PFSK-1 (cell line): ENCODE results near the gene TRPV5.

ENCODE experiments used
- FOXP2 ChIP-seq: optimal IDR thresholded peaks from 2 replicates; pipeline ENCODE3; 2011; ENCODE audit warnings: borderline replicate concordance, control low read depth, inconsistent platforms; ENCODE audit not compliant: insufficient read depth; ENCODE audit errors: extremely low read length, extremely low read depth
- POLR2AphosphoS5 ChIP-seq: IDR thresholded peaks from 2 replicates; pipeline ENCODE4 v1.6.1; 2012; ENCODE audit warnings: low read depth, mild to moderate bottlenecking, control low read depth, low read length, moderate library complexity
- SIN3A ChIP-seq: IDR thresholded peaks from 2 replicates; pipeline ENCODE4 v1.6.1; 2012; ENCODE audit warnings: mild to moderate bottlenecking, low read length, moderate library complexity, borderline replicate concordance; ENCODE audit not compliant: insufficient read depth
- TAF1 ChIP-seq: IDR thresholded peaks from 2 replicates; pipeline ENCODE4 v1.6.1; 2012; ENCODE audit warnings: low read length, control low read depth, borderline replicate concordance; ENCODE audit not compliant: insufficient read depth
- TF ChIP-seq, protein P1 (sequence below), 2 experiments: IDR thresholded peaks; 2 replicates each; pipeline versions ENCODE4 v1.6.1 to v1.8.0; 2011 to 2012; ENCODE audit warnings: low read depth in 2 of 2, low read length in 2 of 2, control low read depth in 1 of 2, inconsistent platforms in 1 of 2, mild to moderate bottlenecking in 1 of 2, moderate library complexity in 1 of 2; ENCODE audit not compliant: insufficient read depth in 1 of 2

TRPV5 gene

GRCh38 chr7:142932386-142933091, 1.0 kb downstream of the TRPV5 start:
- TF ChIP-seq, protein P1, sequence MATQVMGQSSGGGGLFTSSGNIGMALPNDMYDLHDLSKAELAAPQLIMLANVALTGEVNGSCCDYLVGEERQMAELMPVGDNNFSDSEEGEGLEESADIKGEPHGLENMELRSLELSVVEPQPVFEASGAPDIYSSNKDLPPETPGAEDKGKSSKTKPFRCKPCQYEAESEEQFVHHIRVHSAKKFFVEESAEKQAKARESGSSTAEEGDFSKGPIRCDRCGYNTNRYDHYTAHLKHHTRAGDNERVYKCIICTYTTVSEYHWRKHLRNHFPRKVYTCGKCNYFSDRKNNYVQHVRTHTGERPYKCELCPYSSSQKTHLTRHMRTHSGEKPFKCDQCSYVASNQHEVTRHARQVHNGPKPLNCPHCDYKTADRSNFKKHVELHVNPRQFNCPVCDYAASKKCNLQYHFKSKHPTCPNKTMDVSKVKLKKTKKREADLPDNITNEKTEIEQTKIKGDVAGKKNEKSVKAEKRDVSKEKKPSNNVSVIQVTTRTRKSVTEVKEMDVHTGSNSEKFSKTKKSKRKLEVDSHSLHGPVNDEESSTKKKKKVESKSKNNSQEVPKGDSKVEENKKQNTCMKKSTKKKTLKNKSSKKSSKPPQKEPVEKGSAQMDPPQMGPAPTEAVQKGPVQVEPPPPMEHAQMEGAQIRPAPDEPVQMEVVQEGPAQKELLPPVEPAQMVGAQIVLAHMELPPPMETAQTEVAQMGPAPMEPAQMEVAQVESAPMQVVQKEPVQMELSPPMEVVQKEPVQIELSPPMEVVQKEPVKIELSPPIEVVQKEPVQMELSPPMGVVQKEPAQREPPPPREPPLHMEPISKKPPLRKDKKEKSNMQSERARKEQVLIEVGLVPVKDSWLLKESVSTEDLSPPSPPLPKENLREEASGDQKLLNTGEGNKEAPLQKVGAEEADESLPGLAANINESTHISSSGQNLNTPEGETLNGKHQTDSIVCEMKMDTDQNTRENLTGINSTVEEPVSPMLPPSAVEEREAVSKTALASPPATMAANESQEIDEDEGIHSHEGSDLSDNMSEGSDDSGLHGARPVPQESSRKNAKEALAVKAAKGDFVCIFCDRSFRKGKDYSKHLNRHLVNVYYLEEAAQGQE (IDR thresholded peaks at IDR 0.05; ENCODE audit: insufficient read depth in 1 of 2, low read depth in 2 of 2, low read length in 2 of 2): no peak
- no peak for TF ChIP-seq SIN3A
- no peak for TF ChIP-seq POLR2AphosphoS5
- no peak for TF ChIP-seq FOXP2
- no peak for TF ChIP-seq TAF1

GRCh38 chr7:142930126-142930730, 3.3 kb downstream of the TRPV5 start:
- TF ChIP-seq FOXP2 (no peak), TAF1 (no peak), POLR2AphosphoS5 (no peak), SIN3A (no peak)
- TF ChIP-seq, protein P1 (IDR thresholded peaks at IDR 0.05; ENCODE audit: insufficient read depth in 1 of 2, low read depth in 2 of 2, low read length in 2 of 2): no peak

GRCh38 chr7:142927949-142928348, 5.6 kb downstream of the TRPV5 start:
- TF ChIP-seq FOXP2 (no peak), SIN3A (no peak), POLR2AphosphoS5 (no peak), TAF1 (no peak)
- TF ChIP-seq, protein P1 (IDR thresholded peaks at IDR 0.05; ENCODE audit: insufficient read depth in 1 of 2, low read depth in 2 of 2, low read length in 2 of 2): no peak

DNA sequence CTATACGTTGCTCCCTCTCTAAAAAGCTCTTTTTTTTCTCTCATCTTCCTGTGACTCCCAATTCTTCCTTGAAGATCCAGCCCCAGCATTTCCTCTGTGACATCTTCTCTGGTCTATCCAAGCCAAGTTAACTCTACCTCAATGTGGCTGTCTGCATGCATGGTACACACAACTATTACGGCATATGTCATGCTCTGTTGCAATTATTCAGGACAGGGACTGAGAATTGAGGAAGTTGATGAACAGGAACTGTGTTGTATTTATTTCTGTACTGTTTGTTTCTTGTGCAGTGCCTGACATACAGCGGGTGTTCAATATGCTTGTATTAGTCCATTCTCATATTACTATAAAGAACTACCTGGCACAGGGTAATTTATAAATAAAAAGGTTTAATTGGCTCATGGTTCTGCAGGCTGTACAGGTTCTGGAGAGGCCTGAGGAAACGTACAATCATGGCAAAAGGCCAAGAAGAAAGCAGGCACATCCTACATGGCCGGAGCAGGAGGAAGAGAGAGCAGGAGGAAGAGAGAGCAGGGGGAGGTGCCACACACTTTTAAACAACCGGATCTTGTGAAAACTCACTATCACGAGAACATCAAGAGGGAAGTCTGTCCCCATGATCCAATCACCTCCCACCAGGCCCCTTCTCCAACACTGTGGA, 6.3 kb downstream of the TRPV5 start:
- TF ChIP-seq POLR2AphosphoS5 (no peak), TAF1 (no peak), SIN3A (no peak), FOXP2 (no peak)
- TF ChIP-seq, protein P1 (IDR thresholded peaks at IDR 0.05; ENCODE audit: insufficient read depth in 1 of 2, low read depth in 2 of 2, low read length in 2 of 2): no peak
